Mesenchymal stem cell (in vitro differentiated cells and primary cell): Measurements from ENCODE around the gene SLC25A21.
A peak's percentile ranks its signal among the peaks of the same experiment; 100 is the strongest.

Experiments
- DNase-seq: peaks from one replicate; pipeline ENCODE4 v3.0.0-alpha.2; 2013
- H2AFZ ChIP-seq: one replicate; pipeline ENCODE4 v1.6.1; 2013; ENCODE audit warnings: low read depth, mild to moderate bottlenecking, control low read depth, inconsistent platforms, low read length, moderate library complexity
- H2AK5ac ChIP-seq: 2 replicates; pipeline ENCODE4 v1.6.1; 2013; ENCODE audit warnings: low read length, moderate library complexity, mild to moderate bottlenecking, inconsistent platforms; ENCODE audit not compliant: severe bottlenecking
- H2BK120ac ChIP-seq: one replicate; pipeline ENCODE4 v1.6.1; 2013; ENCODE audit warnings: low read depth, mild to moderate bottlenecking, inconsistent platforms, low read length, moderate library complexity
- H2BK12ac ChIP-seq, 2 experiments: one replicate each; pipeline ENCODE4 v1.6.1; 2013; ENCODE audit warnings: inconsistent platforms in 2 of 2, low read length in 2 of 2, mild to moderate bottlenecking in 2 of 2, moderate library complexity in 2 of 2, control low read depth in 1 of 2
- H2BK15ac ChIP-seq: one replicate; pipeline ENCODE4 v1.6.1; 2013; ENCODE audit warnings: mild to moderate bottlenecking, low read depth, inconsistent platforms; ENCODE audit not compliant: poor library complexity, severe bottlenecking
- H2BK5ac ChIP-seq: 2 replicates; pipeline ENCODE4 v1.6.1; 2013; ENCODE audit warnings: low read depth, mild to moderate bottlenecking, low read length, control low read depth, inconsistent platforms; ENCODE audit not compliant: poor library complexity, severe bottlenecking
- H3K14ac ChIP-seq, 2 experiments: one replicate each; pipeline ENCODE4 v1.6.1; 2013; ENCODE audit warnings: inconsistent platforms in 2 of 2, low read length in 2 of 2, control low read depth in 1 of 2, mild to moderate bottlenecking in 1 of 2, moderate library complexity in 1 of 2
- H3K18ac ChIP-seq, 2 experiments: one replicate each; pipeline ENCODE4 v1.6.1; 2013; ENCODE audit warnings: inconsistent platforms in 2 of 2, low read length in 2 of 2, control low read depth in 1 of 2, low read depth in 1 of 2, mild to moderate bottlenecking in 1 of 2
- H3K23ac ChIP-seq, 2 experiments: one replicate each; pipeline ENCODE4 v1.6.1; 2013; ENCODE audit warnings: inconsistent platforms in 2 of 2, low read length in 2 of 2, mild to moderate bottlenecking in 2 of 2, moderate library complexity in 2 of 2, control low read depth in 1 of 2
- H3K27ac ChIP-seq: 2 replicates; pipeline ENCODE4 v1.5.1; 2013; ENCODE audit warnings: mild to moderate bottlenecking, moderate library complexity, low read length, control low read depth, inconsistent platforms; ENCODE audit not compliant: poor library complexity, severe bottlenecking
- H3K27me3 ChIP-seq, 2 experiments: 2 replicates each; pipeline versions ENCODE4 v1.6.1 to v1.7.0; 2013; ENCODE audit warnings: low read length in 2 of 2, mild to moderate bottlenecking in 2 of 2, moderate library complexity in 2 of 2, control low read depth in 1 of 2, inconsistent platforms in 1 of 2; ENCODE audit not compliant: control insufficient read depth in 1 of 2, insufficient read depth in 1 of 2
- H3K36me3 ChIP-seq, 2 experiments: 2 replicates each; pipeline versions ENCODE4 v1.6.1 to v1.7.0; 2013; ENCODE audit warnings: low read length in 2 of 2, control low read depth in 1 of 2, inconsistent platforms in 1 of 2, low read depth in 1 of 2, mild to moderate bottlenecking in 1 of 2; ENCODE audit not compliant: insufficient read depth in 2 of 2, control insufficient read depth in 1 of 2
- H3K4ac ChIP-seq, 2 experiments: one replicate each; pipeline ENCODE4 v1.6.1; 2013; ENCODE audit warnings: inconsistent platforms in 2 of 2, low read length in 2 of 2, mild to moderate bottlenecking in 2 of 2, moderate library complexity in 2 of 2, control low read depth in 1 of 2, low read depth in 1 of 2
- H3K4me1 ChIP-seq: 2 replicates; pipeline ENCODE4 v1.6.1; 2013; ENCODE audit warnings: low read depth, low read length, control low read depth; ENCODE audit not compliant: control insufficient read depth, insufficient read depth
- H3K4me2 ChIP-seq: 2 replicates; pipeline ENCODE4 v1.6.1; 2013; ENCODE audit warnings: low read length, mild to moderate bottlenecking, inconsistent platforms; ENCODE audit not compliant: poor library complexity, severe bottlenecking
- H3K4me3 ChIP-seq, 2 experiments: 2 replicates each; pipeline versions ENCODE4 v1.5.1 to v1.7.0; 2013; ENCODE audit warnings: low read length in 2 of 2, mild to moderate bottlenecking in 2 of 2, control low read depth in 1 of 2, low read depth in 1 of 2; ENCODE audit not compliant: insufficient read depth in 1 of 2
- H3K79me1 ChIP-seq: replicated peaks from 2 replicates; pipeline ENCODE4 v1.6.1; 2013; ENCODE audit warnings: mild to moderate bottlenecking, control low read depth, low read length, inconsistent platforms; ENCODE audit not compliant: poor library complexity, severe bottlenecking
- H3K9ac ChIP-seq: 2 replicates; pipeline ENCODE4 v1.7.0; 2013; ENCODE audit warnings: mild to moderate bottlenecking, low read length, moderate library complexity
- H3K9me3 ChIP-seq: 2 replicates; pipeline ENCODE4 v1.7.0; 2013; ENCODE audit warnings: mild to moderate bottlenecking, low read length; ENCODE audit not compliant: control insufficient read depth
- H4K8ac ChIP-seq: one replicate; pipeline ENCODE4 v1.6.1; 2013; ENCODE audit warnings: inconsistent platforms, mild to moderate bottlenecking, low read length, moderate library complexity
- H4K91ac ChIP-seq: one replicate; pipeline ENCODE4 v1.6.1; 2013; ENCODE audit warnings: mild to moderate bottlenecking, low read length, inconsistent platforms
- WGBS: methylation state at CpG from one replicate; pipeline ENCODE4 v1.1.7; 2013; ENCODE audit warnings: mixed read lengths; 5-methylcytosine and 5-hydroxymethylcytosine counted together

The SLC25A21 gene

GRCh38 chr14:37122288-37122687, 50.1 kb downstream of the SLC25A21 start:
- H4K91ac ChIP-seq: no peak overlapping the region
- no peak overlapping the region for H3K4me3 ChIP-seq
- H3K23ac ChIP-seq: no peak overlapping the region
- no peak overlapping the region for H2AK5ac ChIP-seq
- peak overlapping the region; percentile 92 for H3K27ac ChIP-seq
- peaks cover 4% of the 10 kb centered on the region for H3K79me1 ChIP-seq
- no peak overlapping the region for H2BK120ac ChIP-seq
- H3K14ac ChIP-seq: no peak overlapping the region
- no peak overlapping the region for H3K18ac ChIP-seq
- WGBS: 0% methylated on average over 1 of the region's 3 CpGs
- H3K4me1 ChIP-seq: peaks cover 2% of the 10 kb centered on the region
- no peak overlapping the region for H2BK5ac ChIP-seq
- no peak overlapping the region for H2AFZ ChIP-seq
- no peak overlapping the region for H2BK15ac ChIP-seq
- no peak overlapping the region for H2BK12ac ChIP-seq
- no peak overlapping the region for H3K4ac ChIP-seq
- no peak overlapping the region for H3K4me2 ChIP-seq
- no peaks in the 10 kb centered on the region for H3K36me3 ChIP-seq
- no peaks in the 10 kb centered on the region for H3K27me3 ChIP-seq
- H3K9me3 ChIP-seq: no peaks in the 10 kb centered on the region
- H4K8ac ChIP-seq: no peak overlapping the region
- no peak overlapping the region for H3K9ac ChIP-seq
- DNase-seq: peak; percentile 84

- Histone ChIP-seq H3K9ac (no peak overlapping the region), H3K4me2 (no peak overlapping the region), H3K9me3 (no peaks in the 10 kb centered on the region), H3K36me3 (no peaks in the 10 kb centered on the region), H2AFZ (no peak overlapping the region), H3K27me3 (no peaks in the 10 kb centered on the region), H3K4ac (no peak overlapping the region), H3K18ac (no peak overlapping the region), H2AK5ac (no peak overlapping the region), H2BK120ac (no peak overlapping the region), H3K4me1 (no peaks in the 10 kb centered on the region), H3K27ac (no peak overlapping the region), H2BK5ac (no peak overlapping the region), H4K91ac (no peak overlapping the region), H2BK12ac (no peak overlapping the region), H2BK15ac (no peak overlapping the region), H3K14ac (no peak overlapping the region), H4K8ac (no peak overlapping the region), H3K79me1 (peaks cover 5% of the 10 kb centered on the region), H3K23ac (no peak overlapping the region), H3K4me3 (no peak overlapping the region)
- WGBS: 90% methylated on average over 4 of the region's 4 CpGs
- no peak for DNase-seq
Measured at GRCh38 chr14:37118673-37119366, 53.6 kb downstream of the SLC25A21 start.

- no peak overlapping the region for H2BK120ac ChIP-seq
- no peak overlapping the region for H4K8ac ChIP-seq
- DNase-seq: peak; percentile 44
- H2BK5ac ChIP-seq: no peak overlapping the region
- no peak overlapping the region for H3K9ac ChIP-seq
- no peaks in the 10 kb centered on the region for H3K9me3 ChIP-seq
- no peak overlapping the region for H2AFZ ChIP-seq
- no peak overlapping the region for H3K14ac ChIP-seq
- H2BK12ac ChIP-seq: no peak overlapping the region
- H3K36me3 ChIP-seq: no peaks in the 10 kb centered on the region
- peaks cover 5% of the 10 kb centered on the region for H3K79me1 ChIP-seq
- H2AK5ac ChIP-seq: no peak overlapping the region
- no peaks in the 10 kb centered on the region for H3K4me1 ChIP-seq
- no peak overlapping the region for H3K4me3 ChIP-seq
- H3K23ac ChIP-seq: no peak overlapping the region
- no peaks in the 10 kb centered on the region for H3K27me3 ChIP-seq
- H3K4me2 ChIP-seq: no peak overlapping the region
- no peak overlapping the region for H4K91ac ChIP-seq
- peak overlapping the region; percentile 32 for H3K27ac ChIP-seq
- H3K4ac ChIP-seq: no peak overlapping the region
- no peak overlapping the region for H2BK15ac ChIP-seq
- H3K18ac ChIP-seq: no peak overlapping the region
- no CpG with 5 or more reads among the region's 5 CpGs for WGBS
Measured at GRCh38 chr14:37116933-37117849, 55.2 kb downstream of the SLC25A21 start.

GRCh38 chr14:37115406-37115805, 57.0 kb downstream of the SLC25A21 start:
- Histone ChIP-seq H3K18ac (no peak overlapping the region), H3K4me3 (no peak overlapping the region), H3K14ac (no peak overlapping the region), H3K23ac (no peak overlapping the region), H3K36me3 (no peaks in the 10 kb centered on the region), H2BK5ac (no peak overlapping the region), H3K9me3 (no peaks in the 10 kb centered on the region), H3K27ac (no peak overlapping the region), H2AFZ (no peak overlapping the region), H3K79me1 (peaks cover 3% of the 10 kb centered on the region), H2BK120ac (no peak overlapping the region), H3K9ac (no peak overlapping the region), H3K4me1 (no peaks in the 10 kb centered on the region), H3K27me3 (no peaks in the 10 kb centered on the region), H2AK5ac (peak overlapping the region; percentile 27), H3K4ac (no peak overlapping the region), H4K8ac (no peak overlapping the region), H3K4me2 (no peak overlapping the region), H2BK12ac (no peak overlapping the region), H2BK15ac (no peak overlapping the region), H4K91ac (no peak overlapping the region)
- DNase-seq: no peak
- 100% methylated on average over 1 of the region's 1 CpG for WGBS
